ENCODE results near the gene PRDM16. TPM values are rescaled to one million over a fixed set of nuclear protein-coding genes. Genes with fewer than 3 reads are reported as not detected.

PRDM16 gene
- total RNA-seq, 1 experiment from 2014 or later, result 0.09 TPM

GRCh38 chr1:3267550-3268270, 198.7 kb downstream of the PRDM16 start:
- H3K27ac Mint-ChIP-seq (ENCODE audit: unreplicated experiment), result no peak overlapping the region
- peaks cover 66% of the 10 kb centered on the region for H3K27me3 Mint-ChIP-seq (ENCODE audit: unreplicated experiment)
- intact Hi-C loops (cut with micrococcal nuclease; ENCODE audit: unreplicated experiment), result no loop called here
- no peak for TF ChIP-seq CTCF (IDR thresholded peaks at IDR 0.05; ENCODE audit: unreplicated experiment)
- H3K9me3 Mint-ChIP-seq (ENCODE audit: low read depth, unreplicated experiment), result no peaks in the 10 kb centered on the region
- H3K4me1 Mint-ChIP-seq (ENCODE audit: low read depth, unreplicated experiment), result no peaks in the 10 kb centered on the region
- no peak overlapping the region for H3K4me3 Mint-ChIP-seq (ENCODE audit: low read depth, unreplicated experiment)
- BruUV-seq (replicated peaks), result no TSS peak
- DNase-seq, result no peak
- H3K36me3 Mint-ChIP-seq (ENCODE audit: insufficient read depth, unreplicated experiment), result peaks cover 9% of the 10 kb centered on the region
- CTCF ChIA-PET, result no interaction called here

- Mint-ChIP-seq H3K27me3 (ENCODE audit: unreplicated experiment) (peaks cover 66% of the 10 kb centered on the region), H3K27ac (ENCODE audit: unreplicated experiment) (no peak overlapping the region), H3K4me3 (ENCODE audit: low read depth, unreplicated experiment) (no peak overlapping the region), H3K36me3 (ENCODE audit: insufficient read depth, unreplicated experiment) (peaks cover 9% of the 10 kb centered on the region), H3K9me3 (ENCODE audit: low read depth, unreplicated experiment) (no peaks in the 10 kb centered on the region), H3K4me1 (ENCODE audit: low read depth, unreplicated experiment) (no peaks in the 10 kb centered on the region)
- CTCF ChIA-PET, result no interaction called here
- intact Hi-C loops (cut with micrococcal nuclease; ENCODE audit: unreplicated experiment), result no loop called here
- no peak for TF ChIP-seq CTCF (IDR thresholded peaks at IDR 0.05; ENCODE audit: unreplicated experiment)
- no peak for DNase-seq
- BruUV-seq (replicated peaks), result no TSS peak
Observed at GRCh38 chr1:3268281-3268680, 199.3 kb downstream of the PRDM16 start.

GRCh38 chr1:3270403-3271245, 201.6 kb downstream of the PRDM16 start:
- H3K36me3 Mint-ChIP-seq (ENCODE audit: insufficient read depth, unreplicated experiment), result peaks cover 4% of the 10 kb centered on the region
- intact Hi-C loops (cut with micrococcal nuclease; ENCODE audit: unreplicated experiment), result no loop called here
- CTCF ChIA-PET, result no interaction called here
- no peak overlapping the region for H3K4me3 Mint-ChIP-seq (ENCODE audit: low read depth, unreplicated experiment)
- H3K4me1 Mint-ChIP-seq (ENCODE audit: low read depth, unreplicated experiment), result no peaks in the 10 kb centered on the region
- BruUV-seq (replicated peaks), result no TSS peak
- H3K27ac Mint-ChIP-seq (ENCODE audit: unreplicated experiment), result no peak overlapping the region
- DNase-seq, result no peak
- no peaks in the 10 kb centered on the region for H3K9me3 Mint-ChIP-seq (ENCODE audit: low read depth, unreplicated experiment)
- H3K27me3 Mint-ChIP-seq (ENCODE audit: unreplicated experiment), result peaks cover 52% of the 10 kb centered on the region
- TF ChIP-seq CTCF (IDR thresholded peaks at IDR 0.05; ENCODE audit: unreplicated experiment), result no peak

- Mint-ChIP-seq H3K36me3 (ENCODE audit: insufficient read depth, unreplicated experiment) (peaks cover 4% of the 10 kb centered on the region), H3K9me3 (ENCODE audit: low read depth, unreplicated experiment) (no peaks in the 10 kb centered on the region), H3K4me1 (ENCODE audit: low read depth, unreplicated experiment) (no peaks in the 10 kb centered on the region), H3K27ac (ENCODE audit: unreplicated experiment) (no peak overlapping the region), H3K4me3 (ENCODE audit: low read depth, unreplicated experiment) (no peak overlapping the region), H3K27me3 (ENCODE audit: unreplicated experiment) (peaks cover 48% of the 10 kb centered on the region)
- CTCF ChIA-PET, result no interaction called here
- intact Hi-C loops (cut with micrococcal nuclease; ENCODE audit: unreplicated experiment), result no loop called here
- BruUV-seq (replicated peaks), result no TSS peak
- no peak for TF ChIP-seq CTCF (IDR thresholded peaks at IDR 0.05; ENCODE audit: unreplicated experiment)
- DNase-seq, result no peak
Observed at GRCh38 chr1:3271866-3272265, 202.9 kb downstream of the PRDM16 start.
